Neural cell (in vitro differentiated cells): ENCODE results near the gene GPANK1. TPM values are rescaled to one million over a fixed set of nuclear protein-coding genes. Genes with fewer than 3 reads are reported as not detected.

Experiments used
- H2AFZ ChIP-seq: fragments of 200-600, 300-800 bp; sonication (generic), shearing (Covaris generic); 2 replicates; pipeline ENCODE4 v1.6.0; 2014; ENCODE audit warnings: low read depth, mild to moderate bottlenecking, antibody characterized with exemption, low read length, moderate library complexity
- H3F3A ChIP-seq: fragments of 200-600 bp; shearing (Covaris generic); 2 replicates; pipeline ENCODE4 v1.6.1; 2016; ENCODE audit warnings: mild to moderate bottlenecking, moderate library complexity, mixed read lengths, antibody characterized with exemption, low read length; ENCODE audit not compliant: insufficient read depth, poor library complexity, severe bottlenecking
- H3K27ac ChIP-seq: fragments of 200-600, 300-800 bp; sonication (generic), shearing (Covaris generic); 2 replicates; pipeline ENCODE4 v1.5.1; 2014; ENCODE audit warnings: mild to moderate bottlenecking, low read length, moderate library complexity
- H3K27me3 ChIP-seq: fragments of 300-800, 200-600 bp; sonication (generic), shearing (Covaris generic); 2 replicates; pipeline ENCODE4 v1.6.0; 2014; ENCODE audit warnings: mild to moderate bottlenecking, low read depth, low read length, moderate library complexity; ENCODE audit not compliant: insufficient read depth
- H3K36me3 ChIP-seq: fragments of 300-800, 200-600 bp; sonication (generic), shearing (Covaris generic); 2 replicates; pipeline ENCODE4 v1.5.1; 2014; ENCODE audit warnings: mild to moderate bottlenecking, antibody characterized with exemption, low read length, moderate library complexity; ENCODE audit not compliant: insufficient read depth
- H3K4me2 ChIP-seq: fragments of 300-800, 200-600 bp; sonication (generic), shearing (Covaris generic); 2 replicates; pipeline ENCODE4 v1.6.0; 2014; ENCODE audit warnings: mild to moderate bottlenecking, low read length
- H3K4me3 ChIP-seq: fragments of 300-800, 200-600 bp; sonication (generic), shearing (Covaris generic); 2 replicates; pipeline ENCODE4 v1.5.1; 2014; ENCODE audit warnings: mild to moderate bottlenecking, low read length, moderate library complexity
- H3K79me2 ChIP-seq: fragments of 200-600 bp; shearing (Covaris generic); replicated peaks from 2 replicates; pipeline ENCODE4 v1.6.0; 2014; ENCODE audit warnings: mild to moderate bottlenecking, low read length, moderate library complexity; ENCODE audit not compliant: insufficient read depth
- H3K9ac ChIP-seq: fragments of 300-800, 200-600 bp; sonication (generic), shearing (Covaris generic); 2 replicates; pipeline ENCODE4 v1.6.1; 2016; ENCODE audit warnings: mild to moderate bottlenecking, low read length, mixed read lengths
- H3K9me2 ChIP-seq: fragments of 200-600 bp; shearing (Covaris generic); 2 replicates; pipeline ENCODE4 v1.6.1; 2016; ENCODE audit warnings: mild to moderate bottlenecking, low read length, mixed read lengths; ENCODE audit not compliant: insufficient read depth
- H3K9me3 ChIP-seq: fragments of 200-600, 300-800 bp; sonication (generic), shearing (Covaris generic); 2 replicates; pipeline ENCODE4 v1.6.1; 2016; ENCODE audit warnings: mild to moderate bottlenecking, mixed run types, low read length, moderate library complexity, mixed read lengths
- H4K20me1 ChIP-seq: fragments of 200-600 bp; shearing (Covaris generic); 2 replicates; pipeline ENCODE4 v1.6.1; 2016; ENCODE audit warnings: mild to moderate bottlenecking, mixed run types; ENCODE audit not compliant: insufficient read depth
- CTCF ChIP-seq: fragments of 450-650 bp; IDR thresholded peaks from 2 replicates; pipeline ENCODE4 v1.5.1; 2014; ENCODE audit warnings: antibody characterized with exemption, mild to moderate bottlenecking, moderate library complexity; ENCODE audit not compliant: poor library complexity, severe bottlenecking
- EP300 ChIP-seq: fragments of 450-650 bp; conservative IDR thresholded peaks from 2 replicates; pipeline ENCODE4 v1.6.1; 2014; ENCODE audit warnings: antibody characterized with exemption, mild to moderate bottlenecking, moderate library complexity; ENCODE audit not compliant: poor library complexity, severe bottlenecking
- EZH2 ChIP-seq: fragments of 200-600, 300-800 bp; shearing (Covaris generic), sonication (generic); IDR thresholded peaks from 2 replicates; pipeline ENCODE4 v1.6.1; 2014; ENCODE audit warnings: antibody characterized with exemption, low read length, borderline replicate concordance, mild to moderate bottlenecking; ENCODE audit not compliant: insufficient read depth, poor library complexity, severe bottlenecking
- MXI1 ChIP-seq: fragments of 450-650 bp; conservative IDR thresholded peaks from 2 replicates; pipeline ENCODE4 v1.6.1; 2014; ENCODE audit warnings: antibody characterized with exemption, mild to moderate bottlenecking; ENCODE audit not compliant: poor library complexity, severe bottlenecking
- POLR2AphosphoS5 ChIP-seq: IDR thresholded peaks from 2 replicates; pipeline ENCODE4 v1.6.1; 2012
- RAD21 ChIP-seq: fragments of 450-650 bp; conservative IDR thresholded peaks from 2 replicates; pipeline ENCODE4 v1.6.1; 2014; ENCODE audit warnings: antibody characterized with exemption, mild to moderate bottlenecking, moderate library complexity
- SMC3 ChIP-seq: fragments of 450-650 bp; conservative IDR thresholded peaks from 2 replicates; pipeline ENCODE4 v1.6.1; 2014; ENCODE audit warnings: antibody characterized with exemption, mild to moderate bottlenecking, moderate library complexity; ENCODE audit not compliant: poor library complexity
- polyA plus RNA-seq: library from polyadenylated mRNA; depleted of rRNA; stranded (reverse); fragments of >200 nt; gene quantifications from 2 replicates; pipeline ENCODE4 v1.2.3, GENCODE V29; 2014
- TF ChIP-seq, protein P1 (sequence below): IDR thresholded peaks from 2 replicates; pipeline ENCODE4 v1.6.1; 2012; ENCODE audit warnings: borderline replicate concordance

GPANK1 gene
- polyA plus RNA-seq, 1 donor from 2014 or later = 18.4 TPM

GRCh38 chr6:31700740-31701401 lies 36.1 kb upstream of the GPANK1 start:
- Histone ChIP-seq H3K27ac (no peak overlapping the region), H4K20me1 (no peaks in the 10 kb centered on the region), H3K79me2 (peaks cover 26% of the 10 kb centered on the region), H3K9me3 (no peaks in the 10 kb centered on the region), H3F3A (no peaks in the 10 kb centered on the region), H3K27me3 (no peaks in the 10 kb centered on the region), H3K9me2 (no peaks in the 10 kb centered on the region), H3K9ac (peak overlapping the region; percentile 93), H3K4me3 (peak overlapping the region; percentile 84), H3K4me2 (peak overlapping the region; percentile 96), H3K36me3 (no peaks in the 10 kb centered on the region), H2AFZ (no peak overlapping the region)
- TF ChIP-seq MXI1 = no peak
- TF ChIP-seq, protein P1, sequence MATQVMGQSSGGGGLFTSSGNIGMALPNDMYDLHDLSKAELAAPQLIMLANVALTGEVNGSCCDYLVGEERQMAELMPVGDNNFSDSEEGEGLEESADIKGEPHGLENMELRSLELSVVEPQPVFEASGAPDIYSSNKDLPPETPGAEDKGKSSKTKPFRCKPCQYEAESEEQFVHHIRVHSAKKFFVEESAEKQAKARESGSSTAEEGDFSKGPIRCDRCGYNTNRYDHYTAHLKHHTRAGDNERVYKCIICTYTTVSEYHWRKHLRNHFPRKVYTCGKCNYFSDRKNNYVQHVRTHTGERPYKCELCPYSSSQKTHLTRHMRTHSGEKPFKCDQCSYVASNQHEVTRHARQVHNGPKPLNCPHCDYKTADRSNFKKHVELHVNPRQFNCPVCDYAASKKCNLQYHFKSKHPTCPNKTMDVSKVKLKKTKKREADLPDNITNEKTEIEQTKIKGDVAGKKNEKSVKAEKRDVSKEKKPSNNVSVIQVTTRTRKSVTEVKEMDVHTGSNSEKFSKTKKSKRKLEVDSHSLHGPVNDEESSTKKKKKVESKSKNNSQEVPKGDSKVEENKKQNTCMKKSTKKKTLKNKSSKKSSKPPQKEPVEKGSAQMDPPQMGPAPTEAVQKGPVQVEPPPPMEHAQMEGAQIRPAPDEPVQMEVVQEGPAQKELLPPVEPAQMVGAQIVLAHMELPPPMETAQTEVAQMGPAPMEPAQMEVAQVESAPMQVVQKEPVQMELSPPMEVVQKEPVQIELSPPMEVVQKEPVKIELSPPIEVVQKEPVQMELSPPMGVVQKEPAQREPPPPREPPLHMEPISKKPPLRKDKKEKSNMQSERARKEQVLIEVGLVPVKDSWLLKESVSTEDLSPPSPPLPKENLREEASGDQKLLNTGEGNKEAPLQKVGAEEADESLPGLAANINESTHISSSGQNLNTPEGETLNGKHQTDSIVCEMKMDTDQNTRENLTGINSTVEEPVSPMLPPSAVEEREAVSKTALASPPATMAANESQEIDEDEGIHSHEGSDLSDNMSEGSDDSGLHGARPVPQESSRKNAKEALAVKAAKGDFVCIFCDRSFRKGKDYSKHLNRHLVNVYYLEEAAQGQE = no peak
- TF ChIP-seq POLR2AphosphoS5 = no peak
- no peak for TF ChIP-seq CTCF
- TF ChIP-seq RAD21 = no peak
- TF ChIP-seq SMC3 = no peak

DNA sequence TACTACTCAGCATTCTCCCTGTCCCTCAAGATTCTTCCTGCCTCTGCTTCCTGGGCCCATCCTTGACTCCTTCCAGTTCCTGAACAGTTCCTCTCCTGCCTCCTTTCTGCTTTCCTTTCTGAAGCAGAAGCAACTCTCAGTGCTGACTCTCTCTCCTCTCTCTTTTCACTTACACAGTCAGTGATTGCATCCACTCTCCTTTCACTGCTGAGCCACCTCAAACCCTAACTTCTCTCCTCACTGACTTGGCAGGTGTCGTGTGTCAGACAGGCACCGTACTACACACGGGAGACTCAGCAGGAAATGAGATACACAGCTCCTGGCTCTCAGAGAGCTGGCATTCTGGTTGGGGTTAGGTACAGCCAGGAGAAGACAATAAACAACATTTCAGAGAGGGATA lies 32.8 kb upstream of the GPANK1 start:
- no peak overlapping the region for H3K9ac ChIP-seq

More for the DNA sequence above, 32.8 kb upstream of the GPANK1 start:
- no peak overlapping the region for H3K27ac ChIP-seq
- no peak overlapping the region for H2AFZ ChIP-seq
- no peak overlapping the region for H3K4me2 ChIP-seq
- H3K27me3 ChIP-seq = no peaks in the 10 kb centered on the region
- TF ChIP-seq CTCF (no peak), EZH2 (no peak), RAD21 (no peak), EP300 (no peak)
- TF ChIP-seq, protein P1 = no peak
- peaks cover 24% of the 10 kb centered on the region for H3K79me2 ChIP-seq
- no peaks in the 10 kb centered on the region for H3F3A ChIP-seq
- H3K9me2 ChIP-seq = no peaks in the 10 kb centered on the region
- H3K36me3 ChIP-seq = no peaks in the 10 kb centered on the region
- no peak overlapping the region for H3K4me3 ChIP-seq
- H4K20me1 ChIP-seq = no peaks in the 10 kb centered on the region
- no peaks in the 10 kb centered on the region for H3K9me3 ChIP-seq
